Fibroblast of villous mesenchyme (primary cell): Measurements from ENCODE around the gene ZNF318. TPM values are rescaled to one million over a fixed set of nuclear protein-coding genes. Genes with fewer than 3 reads are reported as not detected.
A peak's percentile ranks its signal among the peaks of the same experiment; 100 is the strongest.

Experiments used
- DNase-seq: peaks from one replicate; pipeline ENCODE4 v3.0.0-alpha.2; 2010; ENCODE audit warnings: low read depth
- H3K4me3 ChIP-seq: 2 replicates; pipeline ENCODE4 v1.5.1; 2011; ENCODE audit warnings: low read depth, mild to moderate bottlenecking, low read length
- total RNA-seq: library from RNA; depleted of rRNA; stranded (reverse); fragments of >200 nt; gene quantifications from 2 replicates; pipeline ENCODE4 v1.2.3, GENCODE V29; 2012
- TF ChIP-seq, protein P1 (sequence below): IDR thresholded peaks from 2 replicates; pipeline ENCODE4 v1.5.1; 2012; ENCODE audit warnings: low read depth, mild to moderate bottlenecking, low read length; ENCODE audit not compliant: insufficient read depth

ZNF318 gene
- total RNA-seq, 1 donor, result 12.5 TPM

DNA sequence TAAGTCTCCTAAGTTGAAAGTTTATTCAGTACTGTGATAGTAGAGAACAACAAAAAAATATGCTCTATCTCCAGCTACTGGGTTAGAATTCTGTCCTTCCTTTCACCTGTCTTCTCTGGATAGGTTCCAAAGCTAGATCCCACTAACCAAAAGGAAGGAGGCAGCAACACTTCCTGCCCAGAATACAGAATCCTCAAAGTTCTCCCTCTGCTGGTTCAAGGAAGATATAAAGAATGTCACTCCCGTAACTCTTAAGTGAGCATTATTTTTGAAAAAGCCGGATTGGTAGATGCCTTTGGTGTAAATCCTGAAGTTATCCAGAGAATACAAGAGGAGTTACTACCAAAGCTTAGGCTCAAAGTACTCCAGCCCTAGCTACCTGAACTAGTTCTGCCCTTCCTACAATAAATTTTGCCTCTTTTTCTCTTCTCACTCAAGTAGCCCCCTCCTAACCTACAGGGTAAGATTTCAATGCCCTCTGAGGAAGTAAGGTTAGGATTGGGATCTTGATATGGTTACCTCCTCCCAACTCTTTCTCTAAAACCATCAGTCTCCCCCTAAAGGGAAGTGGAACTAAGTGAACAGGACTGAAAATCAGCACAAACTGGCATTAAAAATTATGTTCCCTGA, 34.9 kb downstream of the ZNF318 start:
- TF ChIP-seq, protein P1, sequence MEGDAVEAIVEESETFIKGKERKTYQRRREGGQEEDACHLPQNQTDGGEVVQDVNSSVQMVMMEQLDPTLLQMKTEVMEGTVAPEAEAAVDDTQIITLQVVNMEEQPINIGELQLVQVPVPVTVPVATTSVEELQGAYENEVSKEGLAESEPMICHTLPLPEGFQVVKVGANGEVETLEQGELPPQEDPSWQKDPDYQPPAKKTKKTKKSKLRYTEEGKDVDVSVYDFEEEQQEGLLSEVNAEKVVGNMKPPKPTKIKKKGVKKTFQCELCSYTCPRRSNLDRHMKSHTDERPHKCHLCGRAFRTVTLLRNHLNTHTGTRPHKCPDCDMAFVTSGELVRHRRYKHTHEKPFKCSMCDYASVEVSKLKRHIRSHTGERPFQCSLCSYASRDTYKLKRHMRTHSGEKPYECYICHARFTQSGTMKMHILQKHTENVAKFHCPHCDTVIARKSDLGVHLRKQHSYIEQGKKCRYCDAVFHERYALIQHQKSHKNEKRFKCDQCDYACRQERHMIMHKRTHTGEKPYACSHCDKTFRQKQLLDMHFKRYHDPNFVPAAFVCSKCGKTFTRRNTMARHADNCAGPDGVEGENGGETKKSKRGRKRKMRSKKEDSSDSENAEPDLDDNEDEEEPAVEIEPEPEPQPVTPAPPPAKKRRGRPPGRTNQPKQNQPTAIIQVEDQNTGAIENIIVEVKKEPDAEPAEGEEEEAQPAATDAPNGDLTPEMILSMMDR, result peak; percentile 70
- no peak overlapping the region for H3K4me3 ChIP-seq
- DNase-seq, result peak; percentile 62

DNA sequence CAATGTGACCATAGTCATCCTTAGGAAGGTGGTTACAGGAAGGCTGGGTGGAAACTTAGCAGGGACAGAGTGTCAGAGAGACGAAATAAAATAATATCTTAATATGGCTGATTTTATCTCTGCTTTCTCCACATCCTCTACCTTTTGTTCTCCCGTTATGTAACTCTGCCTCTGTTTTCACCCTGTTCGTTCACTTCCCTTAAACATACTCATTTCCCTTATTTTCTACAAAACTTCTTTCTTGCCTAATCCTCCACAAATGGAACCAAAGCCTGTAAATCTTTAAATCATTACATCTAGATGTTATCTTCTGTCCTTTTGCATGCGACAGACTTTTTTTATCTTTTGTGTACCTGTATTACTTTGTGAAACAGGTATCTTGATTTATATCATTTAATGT, 37.6 kb downstream of the ZNF318 start:
- no peak for DNase-seq
- TF ChIP-seq, protein P1, result no peak
- H3K4me3 ChIP-seq, result no peak overlapping the region

DNA sequence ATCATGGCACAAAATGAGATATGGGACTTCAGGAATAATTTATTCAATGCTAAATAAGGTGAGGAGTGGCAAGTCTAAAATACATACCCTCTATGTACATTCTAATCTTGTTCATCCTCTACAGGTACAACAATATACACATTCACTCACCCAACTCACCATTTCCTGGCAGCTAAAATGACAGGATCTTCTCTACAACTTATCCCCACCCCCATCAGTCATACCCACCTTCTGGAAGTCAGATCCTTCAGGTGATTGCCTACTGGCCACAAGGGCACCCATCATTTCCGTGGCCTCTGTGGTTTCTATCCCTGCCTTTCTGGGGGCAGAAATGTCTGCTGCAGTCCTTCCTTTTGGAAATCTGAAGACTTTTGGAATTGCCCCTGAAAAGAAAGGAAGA, 38.0 kb downstream of the ZNF318 start:
- TF ChIP-seq, protein P1, result no peak
- DNase-seq, result no peak
- no peak overlapping the region for H3K4me3 ChIP-seq

GRCh38 chr6:43328528-43328927, 40.9 kb downstream of the ZNF318 start:
- no peak for DNase-seq
- no peak overlapping the region for H3K4me3 ChIP-seq
- TF ChIP-seq, protein P1, result no peak

- TF ChIP-seq, protein P1, result no peak
- no peak for DNase-seq
- no peak overlapping the region for H3K4me3 ChIP-seq
Measured at GRCh38 chr6:43325876-43326275, 43.6 kb downstream of the ZNF318 start.

- DNase-seq, result no peak
- H3K4me3 ChIP-seq, result no peak overlapping the region
- TF ChIP-seq, protein P1, result no peak
Measured at GRCh38 chr6:43318011-43318410, 51.4 kb downstream of the ZNF318 start.

- DNase-seq, result no peak
- H3K4me3 ChIP-seq, result no peak overlapping the region
- TF ChIP-seq, protein P1, result no peak
Measured at GRCh38 chr6:43313813-43314212, 55.6 kb downstream of the ZNF318 start.
